Adrenal gland (tissue), 5 donors: ENCODE data around the gene RNF181.

Source experiments
- CTCF ChIP-seq, 6 experiments: fragments of 450-650 bp in 4 of 6; fragments of 200-600 bp in 2 of 6; sonication (generic) in 1 of 6; IDR thresholded peaks; 1 replicate in 5 of 6; 2 replicates in 1 of 6; pipeline versions ENCODE4 v1.5.1 to v1.8.0; 2016 to 2021; ENCODE audit warnings: antibody characterized with exemption in 6 of 6, mild to moderate bottlenecking in 2 of 6, moderate library complexity in 1 of 6
- POLR2A ChIP-seq, 2 donors: fragments of 450-650 bp; IDR thresholded peaks; one replicate each; pipeline ENCODE4 v1.6.1; 2017; ENCODE audit warnings: antibody characterized with exemption in 2 of 2, mild to moderate bottlenecking in 2 of 2, moderate library complexity in 1 of 2
- donor health status: DM: no; HTN: no; CAD: no.

- TF ChIP-seq CTCF (IDR thresholded peaks at IDR 0.05) (no peak), POLR2A (IDR thresholded peaks at IDR 0.05) (no peak)
These were observed 47.5 kb upstream of the RNF181 start for GRCh38 chr2:85547859-85548607.
